NCI-H2196 treated with DMSO at 0.1 percent for 48 hours (cell line): ENCODE results near the gene TMEM129.

Experiments
- DNase-seq: peaks from one replicate; lab custom pipeline; 2025; ENCODE audit not compliant: unreplicated experiment; lab: John Stamatoyannopoulos, UW

TMEM129 gene

DNA sequence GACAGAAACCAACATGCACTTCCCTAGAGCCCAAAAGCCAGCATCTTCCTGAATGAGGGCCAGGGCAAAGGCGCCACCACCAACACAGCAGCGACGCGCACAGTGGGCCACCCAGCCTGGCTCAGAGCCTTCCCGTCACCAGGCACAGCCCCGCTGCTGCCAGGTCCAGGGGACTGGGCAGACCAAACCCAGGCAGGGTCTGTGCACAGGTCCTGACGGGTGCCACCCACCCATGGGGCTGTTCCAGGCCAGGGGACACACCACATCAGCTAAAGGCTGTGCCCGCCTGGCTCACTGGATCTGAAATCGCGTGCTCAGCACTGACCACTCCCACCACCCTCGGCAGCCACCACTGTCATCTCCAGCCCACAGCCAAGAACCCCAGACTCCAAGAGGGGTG lies 50.8 kb downstream of the TMEM129 start:
- DNase-seq = no peak

- DNase-seq = no peak
Observed at GRCh38 chr4:1669850-1670249, 51.3 kb downstream of the TMEM129 start.

- no peak for DNase-seq
Observed at GRCh38 chr4:1669270-1669669, 51.9 kb downstream of the TMEM129 start.

- DNase-seq = no peak
Observed at GRCh38 chr4:1668488-1668840, 52.7 kb downstream of the TMEM129 start.

DNA sequence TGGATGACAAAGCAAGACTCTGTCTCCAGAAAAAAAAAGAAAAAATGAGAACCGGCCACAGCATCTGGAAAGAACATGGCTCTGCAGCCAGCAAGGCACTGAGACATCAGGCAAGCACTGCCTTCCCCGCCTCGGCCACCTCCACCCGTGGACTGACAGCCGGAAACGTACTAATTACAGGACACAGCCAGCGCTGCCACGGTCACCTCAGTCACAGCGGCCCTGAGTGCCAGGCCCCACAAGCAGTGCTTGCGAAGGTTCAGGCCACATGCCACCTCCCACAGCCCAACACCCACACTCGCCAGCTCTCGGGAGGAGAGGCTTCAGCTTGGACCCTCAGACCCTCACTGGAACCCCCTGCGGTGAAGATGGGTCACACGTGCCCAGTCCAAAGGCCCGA lies 53.9 kb downstream of the TMEM129 start:
- no peak for DNase-seq

DNA sequence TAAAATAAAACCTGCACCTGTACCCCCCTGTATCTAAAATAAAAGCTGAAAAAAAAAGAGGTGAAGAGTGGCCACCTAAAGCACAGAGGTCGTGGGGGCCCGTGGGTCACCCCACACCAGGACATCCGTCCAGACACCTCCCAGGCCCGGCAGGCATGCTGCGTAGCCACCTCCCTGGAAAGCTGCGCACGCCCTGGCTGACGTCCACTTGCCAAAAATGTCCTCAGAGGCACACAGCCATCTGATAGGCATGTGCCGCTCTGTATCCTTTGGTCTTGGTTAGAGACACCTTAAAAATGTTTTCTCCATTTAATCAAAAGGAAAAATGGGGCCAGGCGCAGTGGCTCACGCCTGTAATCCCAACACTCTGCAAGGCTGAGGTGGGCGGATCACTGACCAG lies 54.7 kb downstream of the TMEM129 start:
- no peak for DNase-seq
